ENCODE measurements around the gene WLS.

Gene WLS

GRCh38 chr1:68228851-68229250, 3.5 kb downstream of the WLS start:
- TF ChIP-seq, protein P1, sequence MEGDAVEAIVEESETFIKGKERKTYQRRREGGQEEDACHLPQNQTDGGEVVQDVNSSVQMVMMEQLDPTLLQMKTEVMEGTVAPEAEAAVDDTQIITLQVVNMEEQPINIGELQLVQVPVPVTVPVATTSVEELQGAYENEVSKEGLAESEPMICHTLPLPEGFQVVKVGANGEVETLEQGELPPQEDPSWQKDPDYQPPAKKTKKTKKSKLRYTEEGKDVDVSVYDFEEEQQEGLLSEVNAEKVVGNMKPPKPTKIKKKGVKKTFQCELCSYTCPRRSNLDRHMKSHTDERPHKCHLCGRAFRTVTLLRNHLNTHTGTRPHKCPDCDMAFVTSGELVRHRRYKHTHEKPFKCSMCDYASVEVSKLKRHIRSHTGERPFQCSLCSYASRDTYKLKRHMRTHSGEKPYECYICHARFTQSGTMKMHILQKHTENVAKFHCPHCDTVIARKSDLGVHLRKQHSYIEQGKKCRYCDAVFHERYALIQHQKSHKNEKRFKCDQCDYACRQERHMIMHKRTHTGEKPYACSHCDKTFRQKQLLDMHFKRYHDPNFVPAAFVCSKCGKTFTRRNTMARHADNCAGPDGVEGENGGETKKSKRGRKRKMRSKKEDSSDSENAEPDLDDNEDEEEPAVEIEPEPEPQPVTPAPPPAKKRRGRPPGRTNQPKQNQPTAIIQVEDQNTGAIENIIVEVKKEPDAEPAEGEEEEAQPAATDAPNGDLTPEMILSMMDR (IDR thresholded peaks at IDR 0.05; ENCODE audit: insufficient read depth, low read depth, low read length, missing control alignments) = no peak
- DNase-seq (ENCODE audit: low read depth) = no peak
- H3K4me3 ChIP-seq (ENCODE audit: low read length) = peak overlapping the region; percentile 14

DNA sequence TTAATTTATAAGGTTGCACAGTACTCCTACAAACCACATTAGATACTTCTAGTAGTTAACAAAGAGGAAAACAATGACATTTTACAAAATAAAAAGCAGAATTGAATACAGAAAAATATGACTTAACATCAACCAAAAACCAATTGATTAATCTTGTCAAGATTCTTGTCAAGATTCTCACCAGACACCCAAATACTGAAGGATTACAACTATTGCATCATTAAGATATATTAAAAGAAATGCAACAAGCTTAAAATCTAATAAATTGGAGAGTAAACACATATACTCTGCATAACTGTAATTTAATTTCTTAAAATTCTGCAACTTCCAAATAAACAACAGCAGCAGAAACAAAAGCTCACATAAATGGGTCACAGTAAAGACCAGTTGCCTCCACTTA, 4.7 kb downstream of the WLS start:
- H3K4me3 ChIP-seq (ENCODE audit: low read length) = no peak overlapping the region
- TF ChIP-seq, protein P1 (IDR thresholded peaks at IDR 0.05; ENCODE audit: insufficient read depth, low read depth, low read length, missing control alignments) = no peak
- no peak for DNase-seq (ENCODE audit: low read depth)

- DNase-seq (ENCODE audit: low read depth) = peak; percentile 89
- TF ChIP-seq, protein P1 (IDR thresholded peaks at IDR 0.05; ENCODE audit: insufficient read depth, low read depth, low read length, missing control alignments) = no peak
- no peak overlapping the region for H3K4me3 ChIP-seq (ENCODE audit: low read length)
Observed at GRCh38 chr1:68225781-68226180, 6.5 kb downstream of the WLS start.

- no peak overlapping the region for H3K4me3 ChIP-seq (ENCODE audit: low read length)
- no peak for DNase-seq (ENCODE audit: low read depth)
- TF ChIP-seq, protein P1 (IDR thresholded peaks at IDR 0.05; ENCODE audit: insufficient read depth, low read depth, low read length, missing control alignments) = no peak
Observed at GRCh38 chr1:68223687-68224086, 8.6 kb downstream of the WLS start.

- TF ChIP-seq, protein P1 (IDR thresholded peaks at IDR 0.05; ENCODE audit: insufficient read depth, low read depth, low read length, missing control alignments) = no peak
- H3K4me3 ChIP-seq (ENCODE audit: low read length) = no peak overlapping the region
- peak; percentile 48 for DNase-seq (ENCODE audit: low read depth)
Observed at GRCh38 chr1:68221980-68222373, 10.3 kb downstream of the WLS start.

- H3K4me3 ChIP-seq (ENCODE audit: low read length) = peak overlapping the region; percentile 11
- TF ChIP-seq, protein P1 (IDR thresholded peaks at IDR 0.05; ENCODE audit: insufficient read depth, low read depth, low read length, missing control alignments) = no peak
- peak; percentile 70 for DNase-seq (ENCODE audit: low read depth)
Observed at GRCh38 chr1:68221001-68221979, 11.0 kb downstream of the WLS start.
